Bronchial epithelial cell (primary cell): ENCODE results near the gene KRTAP19-6. TPM values are rescaled to one million over a fixed set of nuclear protein-coding genes. Genes with fewer than 3 reads are reported as not detected.
A peak's percentile ranks its signal among the peaks of the same experiment; 100 is the strongest.

Experiments used
- DNase-seq: peaks from one replicate; pipeline ENCODE4 v3.0.0-alpha.2; 2010; ENCODE audit warnings: low read depth
- FAIRE-seq: peaks from 2 replicates; lab custom pipeline; 2011; peaks lifted over from hg19 to GRCh38; lab: Jason Lieb, UNC
- H3K27me3 ChIP-seq: 2 replicates; pipeline ENCODE4 v1.5.1; 2011; ENCODE audit warnings: low read length; ENCODE audit not compliant: control insufficient read depth, insufficient read depth
- H3K36me3 ChIP-seq: 2 replicates; pipeline ENCODE4 v1.5.1; 2011; ENCODE audit warnings: low read length; ENCODE audit not compliant: control insufficient read depth, insufficient read depth
- H3K4me3 ChIP-seq: 2 replicates; pipeline ENCODE4 v1.5.1; 2011; ENCODE audit warnings: mild to moderate bottlenecking, low read depth, low read length, control low read depth
- total RNA-seq: library from RNA; depleted of rRNA; stranded (reverse); fragments of >200 nt; gene quantifications from 2 replicates; pipeline ENCODE4 v1.2.1, GENCODE V29; 2014
- TF ChIP-seq, protein P1 (sequence below): IDR thresholded peaks from 2 replicates; pipeline ENCODE4 v1.5.1; 2011; ENCODE audit warnings: mild to moderate bottlenecking, moderate library complexity, low read length, control low read depth, inconsistent platforms; ENCODE audit not compliant: insufficient read depth, severe bottlenecking

Gene KRTAP19-6
- total RNA-seq, 1 donor from 2014 or later: not detected

DNA sequence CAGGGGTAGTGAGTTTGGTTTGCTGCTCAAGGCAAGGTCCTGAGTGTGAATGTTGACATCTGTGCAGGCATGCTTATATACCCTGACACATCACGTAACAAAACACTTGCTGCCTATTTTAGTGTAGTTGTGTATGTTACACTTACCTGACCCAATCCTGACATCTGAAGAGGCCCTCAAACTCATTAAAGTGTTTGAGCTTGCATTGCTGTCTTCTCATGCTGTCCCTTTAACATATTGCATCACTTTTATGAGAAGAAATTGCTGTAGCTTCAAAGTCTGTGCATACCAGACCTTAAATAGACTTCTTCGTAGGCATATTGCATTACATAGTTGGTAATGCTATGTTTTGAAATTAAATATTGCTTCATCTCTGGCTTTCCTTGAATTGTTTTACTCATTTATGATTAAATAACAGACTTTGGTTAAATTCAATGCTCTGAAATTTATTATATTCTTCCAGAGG, 49.7 kb downstream of the KRTAP19-6 start, which contains the start of gene KRTAP19-3:
TSS of gene KRTAP19-3 (minus strand) at position 51 of the 466 bp plus-strand sequence. CDS start 56 bp downstream, outside the sequence.
- H3K36me3 ChIP-seq: no peaks in the 10 kb centered on the region
- FAIRE-seq: peak; percentile 95
- no peaks in the 10 kb centered on the region for H3K27me3 ChIP-seq
- no peak within 1 kb of the TSS for H3K4me3 ChIP-seq
- DNase-seq: peak; percentile 7
- TF ChIP-seq, protein P1, sequence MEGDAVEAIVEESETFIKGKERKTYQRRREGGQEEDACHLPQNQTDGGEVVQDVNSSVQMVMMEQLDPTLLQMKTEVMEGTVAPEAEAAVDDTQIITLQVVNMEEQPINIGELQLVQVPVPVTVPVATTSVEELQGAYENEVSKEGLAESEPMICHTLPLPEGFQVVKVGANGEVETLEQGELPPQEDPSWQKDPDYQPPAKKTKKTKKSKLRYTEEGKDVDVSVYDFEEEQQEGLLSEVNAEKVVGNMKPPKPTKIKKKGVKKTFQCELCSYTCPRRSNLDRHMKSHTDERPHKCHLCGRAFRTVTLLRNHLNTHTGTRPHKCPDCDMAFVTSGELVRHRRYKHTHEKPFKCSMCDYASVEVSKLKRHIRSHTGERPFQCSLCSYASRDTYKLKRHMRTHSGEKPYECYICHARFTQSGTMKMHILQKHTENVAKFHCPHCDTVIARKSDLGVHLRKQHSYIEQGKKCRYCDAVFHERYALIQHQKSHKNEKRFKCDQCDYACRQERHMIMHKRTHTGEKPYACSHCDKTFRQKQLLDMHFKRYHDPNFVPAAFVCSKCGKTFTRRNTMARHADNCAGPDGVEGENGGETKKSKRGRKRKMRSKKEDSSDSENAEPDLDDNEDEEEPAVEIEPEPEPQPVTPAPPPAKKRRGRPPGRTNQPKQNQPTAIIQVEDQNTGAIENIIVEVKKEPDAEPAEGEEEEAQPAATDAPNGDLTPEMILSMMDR: no peak

Other genes starting within 250 kb of the KRTAP19-6 start
- gene KRTAP26-1, start 221.5 kb downstream of the KRTAP19-6 start, total RNA-seq: not detected in 2 replicates
- gene KRTAP27-1, start 204.2 kb downstream of the KRTAP19-6 start, total RNA-seq: not detected in 2 replicates
- gene KRTAP23-1, start 193.3 kb downstream of the KRTAP19-6 start, total RNA-seq: not detected in 2 replicates
- gene KRTAP13-2, start 169.6 kb downstream of the KRTAP19-6 start, total RNA-seq: not detected in 2 replicates
- not detected in 2 replicates for gene KRTAP13-1, start 145.8 kb downstream of the KRTAP19-6 start, total RNA-seq
- not detected in 2 replicates for gene KRTAP13-3, start 115.9 kb downstream of the KRTAP19-6 start, total RNA-seq
- not detected in 2 replicates for gene KRTAP13-4, start 111.6 kb downstream of the KRTAP19-6 start, total RNA-seq
- gene KRTAP15-1, start 101.6 kb downstream of the KRTAP19-6 start, total RNA-seq: not detected in 2 replicates
- gene KRTAP19-1, start 61.5 kb downstream of the KRTAP19-6 start, total RNA-seq: not detected in 2 replicates
- not detected in 2 replicates for gene KRTAP19-2, start 54.4 kb downstream of the KRTAP19-6 start, total RNA-seq
- not detected in 2 replicates for gene KRTAP19-3, start 49.9 kb downstream of the KRTAP19-6 start, total RNA-seq
- not detected in 2 replicates for gene KRTAP19-4, start 44.7 kb downstream of the KRTAP19-6 start, total RNA-seq
- not detected in 2 replicates for gene KRTAP19-5, start 39.7 kb downstream of the KRTAP19-6 start, total RNA-seq
- not detected in 2 replicates for gene KRTAP19-7, start 19.4 kb upstream of the KRTAP19-6 start, total RNA-seq
- not detected in 2 replicates for gene KRTAP22-2, start 48.5 kb upstream of the KRTAP19-6 start, total RNA-seq
- not detected in 2 replicates for gene KRTAP6-3, start 50.6 kb upstream of the KRTAP19-6 start, total RNA-seq
- gene KRTAP6-2, start 57.0 kb upstream of the KRTAP19-6 start, total RNA-seq: not detected in 2 replicates
- not detected in 2 replicates for gene KRTAP22-1, start 59.2 kb upstream of the KRTAP19-6 start, total RNA-seq
- gene KRTAP6-1, start 72.1 kb upstream of the KRTAP19-6 start, total RNA-seq: not detected in 2 replicates
- not detected in 2 replicates for gene KRTAP20-1, start 74.6 kb upstream of the KRTAP19-6 start, total RNA-seq
- not detected in 2 replicates for gene KRTAP20-4, start 78.8 kb upstream of the KRTAP19-6 start, total RNA-seq
- not detected in 2 replicates for gene KRTAP20-2, start 93.3 kb upstream of the KRTAP19-6 start, total RNA-seq
- gene KRTAP20-3, start 101.0 kb upstream of the KRTAP19-6 start, total RNA-seq: not detected in 2 replicates
- gene KRTAP21-3, start 176.9 kb upstream of the KRTAP19-6 start, total RNA-seq: not detected in 2 replicates
- not detected in 2 replicates for gene KRTAP21-2, start 205.4 kb upstream of the KRTAP19-6 start, total RNA-seq
- not detected in 2 replicates for gene KRTAP21-1, start 213.6 kb upstream of the KRTAP19-6 start, total RNA-seq